GM13977 (cell line): ENCODE data around the gene NCBP3.
"Not testable (repeated sequence)": the region's sequence is repeated elsewhere in the genome, so short reads cannot be mapped to it uniquely, and the experiment has no call there.

Experiments
- DNase-seq: peaks from one replicate; pipeline ENCODE4 v3.0.0; 2012; ENCODE audit warnings: low spot score
- CTCF ChIP-seq: IDR thresholded peaks from 2 replicates; pipeline ENCODE4 v1.5.1; 2012; ENCODE audit warnings: mild to moderate bottlenecking, control low read depth; ENCODE audit not compliant: insufficient read depth; ENCODE audit errors: extremely low read depth, missing control alignments
- in situ Hi-C: fragments of 300-500 bp; cut with MboI; formaldehyde crosslinking; loops from one replicate; pipeline ENCODE4 v1.12.0; 2022; ENCODE audit warnings: low sequenced_read_pairs, low pct_unique_long_range_greater_than_20kb, mixed read lengths, inconsistent platforms; ENCODE audit not compliant: unreplicated experiment

The NCBP3 gene

GRCh38 chr17:3795390-3796102 lies 50.5 kb downstream of the NCBP3 start:
- no peak for DNase-seq
- in situ Hi-C loops: no loop called here
- no peak for TF ChIP-seq CTCF

- no peak for DNase-seq
- in situ Hi-C loops: no loop called here
- no peak for TF ChIP-seq CTCF
These were observed 51.3 kb downstream of the NCBP3 start for GRCh38 chr17:3794557-3795389.

- in situ Hi-C loops, DNase-seq: not testable (repeated sequence)
These were observed 51.9 kb downstream of the NCBP3 start for GRCh38 chr17:3794152-3794551.

GRCh38 chr17:3793258-3793657 lies 52.8 kb downstream of the NCBP3 start:
- in situ Hi-C loops, DNase-seq: not testable (repeated sequence)

- in situ Hi-C loops: no loop called here
- no peak for TF ChIP-seq CTCF
- DNase-seq: no peak
These were observed 53.6 kb downstream of the NCBP3 start for GRCh38 chr17:3792481-3792880.

- DNase-seq: no peak
- no peak for TF ChIP-seq CTCF
- in situ Hi-C loops: no loop called here
These were observed 57.8 kb downstream of the NCBP3 start for GRCh38 chr17:3788200-3788599.

- DNase-seq, in situ Hi-C loops: not testable (repeated sequence)
These were observed 60.7 kb downstream of the NCBP3 start for GRCh38 chr17:3785323-3785722.

- in situ Hi-C loops: no loop called here
- DNase-seq: no peak
- no peak for TF ChIP-seq CTCF
These were observed 63.3 kb downstream of the NCBP3 start for GRCh38 chr17:3782751-3783150.
